Stimulated activated CD4-positive, alpha-beta T cell treated with anti-CD3 and anti-CD28 coated beads, TNF-alpha, amount 100 ng/mL, for 4 hours (primary cell): ENCODE results near the gene MEI1.

Experiments
- DNase-seq, 3 experiments: peaks; one replicate each; pipeline ENCODE4 v3.0.0-alpha.2; 2020; ENCODE audit warnings: low read depth in 3 of 3

The MEI1 gene

DNA sequence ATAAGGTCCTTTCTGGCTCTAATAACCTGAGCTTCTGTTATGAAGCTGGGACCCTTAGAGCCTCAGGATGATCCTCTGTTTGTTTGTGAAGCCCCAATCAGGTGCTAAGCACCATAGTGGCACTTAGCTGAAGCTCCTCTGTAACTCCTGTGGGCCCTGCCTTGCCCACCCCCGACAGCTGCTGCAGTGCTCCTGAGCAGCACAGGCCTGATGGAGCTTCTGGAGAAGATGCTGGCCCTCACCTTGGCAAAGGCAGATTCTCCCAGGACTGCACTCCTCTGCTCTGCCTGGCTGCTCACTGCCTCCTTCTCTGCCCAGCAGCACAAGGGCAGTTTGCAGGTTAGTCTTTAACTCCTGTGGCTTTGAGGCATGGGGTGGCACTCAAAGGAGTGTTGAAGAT is 82.2 kb downstream of the MEI1 start:
- no peak for DNase-seq

DNA sequence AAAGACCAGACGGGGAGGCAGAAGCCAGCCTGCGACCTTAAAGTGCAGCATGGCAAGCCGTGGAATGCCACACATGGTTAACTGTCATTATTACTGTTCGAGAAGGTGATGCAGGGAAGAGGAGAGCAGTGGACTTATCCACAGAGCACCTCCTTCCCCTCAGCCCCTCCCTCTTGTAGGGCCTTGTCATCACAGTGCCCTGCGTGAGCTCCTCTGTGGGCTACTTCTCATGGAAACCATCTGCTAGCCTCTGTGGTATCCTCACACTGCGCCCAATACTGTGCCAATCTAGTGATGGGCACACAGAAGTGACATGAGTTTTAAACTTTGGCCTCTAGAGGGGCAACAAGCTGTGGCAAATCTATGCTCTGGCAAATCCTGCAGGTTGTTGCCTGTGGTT is 83.0 kb downstream of the MEI1 start:
- DNase-seq: no peak

DNA sequence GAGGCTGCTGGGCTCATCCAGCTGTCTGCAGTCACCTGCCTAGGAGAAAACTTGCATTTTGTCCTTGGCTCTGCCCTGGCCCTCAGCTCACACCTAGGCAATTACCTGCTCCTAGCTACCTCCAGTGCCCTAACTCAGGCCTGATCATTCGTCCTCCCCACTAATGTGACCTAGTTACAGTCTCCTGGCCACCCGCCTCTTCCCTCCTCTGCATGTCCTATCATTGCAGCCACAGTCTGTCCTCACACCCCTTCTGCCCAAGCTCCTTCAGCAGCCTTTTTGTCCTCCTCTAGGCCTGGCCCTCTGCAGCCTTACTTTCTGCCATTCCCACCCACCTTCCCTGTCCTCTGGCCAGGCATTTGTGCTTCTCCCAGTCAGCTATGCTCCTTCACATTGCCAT is 83.4 kb downstream of the MEI1 start:
- no peak for DNase-seq

DNA sequence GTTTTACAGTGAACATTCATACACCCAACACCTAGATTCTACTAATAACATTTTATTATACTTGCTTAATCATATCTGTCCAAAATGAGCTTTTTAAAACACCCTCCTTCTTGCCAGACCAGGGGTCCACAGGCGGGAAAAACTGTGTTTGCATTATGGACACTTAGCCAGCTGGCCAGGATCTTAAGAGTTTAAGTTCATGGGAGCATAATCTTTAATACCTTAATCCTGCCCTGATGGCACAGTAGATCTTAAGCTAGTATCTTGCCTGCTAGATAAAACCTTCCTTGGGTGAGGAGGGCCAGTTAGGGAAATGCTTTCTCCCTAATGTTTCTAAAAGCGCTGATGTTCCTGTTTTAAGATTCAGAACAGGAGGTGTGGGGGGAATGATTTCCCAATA is 88.0 kb downstream of the MEI1 start:
- DNase-seq: no peak

DNA sequence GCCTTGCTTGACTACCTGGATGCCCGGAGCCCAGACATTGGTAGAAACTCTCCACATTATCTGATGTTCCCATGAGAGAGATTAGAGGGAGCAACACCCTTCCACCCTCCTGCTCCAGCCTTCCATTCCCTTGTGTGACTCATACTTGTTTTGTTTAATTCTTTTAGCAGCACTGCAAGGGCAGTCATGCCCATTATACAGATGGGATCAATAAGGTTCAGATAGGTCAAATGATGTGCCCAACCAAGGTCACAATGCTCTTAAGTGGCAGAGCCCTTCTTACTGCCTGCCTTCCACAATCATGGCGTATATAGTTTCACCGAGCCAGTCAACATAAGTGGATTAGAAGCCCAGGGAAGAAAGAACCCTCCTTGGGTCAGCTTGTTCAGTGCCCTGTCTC is 94.6 kb downstream of the MEI1 start:
- DNase-seq: no peak

DNA sequence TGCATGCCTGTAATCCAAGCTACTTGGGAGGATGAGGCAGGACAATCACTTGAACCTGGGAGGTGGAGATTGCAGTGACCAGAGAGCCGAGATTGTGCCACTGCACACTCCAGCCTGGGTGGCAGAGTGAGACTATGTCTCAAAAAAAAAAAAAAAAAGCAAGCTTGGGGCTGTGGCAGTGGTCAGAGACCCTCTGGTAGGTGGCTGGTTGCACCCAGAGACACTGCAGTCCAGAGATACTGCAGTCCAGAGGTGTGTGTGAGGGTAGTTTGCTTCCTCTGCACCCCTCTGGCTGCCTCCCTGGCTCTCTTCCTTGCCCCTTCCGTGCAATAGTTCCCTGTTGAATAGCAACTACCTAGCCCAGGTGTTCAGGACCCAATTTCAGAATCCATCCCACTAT is 99.4 kb downstream of the MEI1 start:
- DNase-seq: no peak

DNA sequence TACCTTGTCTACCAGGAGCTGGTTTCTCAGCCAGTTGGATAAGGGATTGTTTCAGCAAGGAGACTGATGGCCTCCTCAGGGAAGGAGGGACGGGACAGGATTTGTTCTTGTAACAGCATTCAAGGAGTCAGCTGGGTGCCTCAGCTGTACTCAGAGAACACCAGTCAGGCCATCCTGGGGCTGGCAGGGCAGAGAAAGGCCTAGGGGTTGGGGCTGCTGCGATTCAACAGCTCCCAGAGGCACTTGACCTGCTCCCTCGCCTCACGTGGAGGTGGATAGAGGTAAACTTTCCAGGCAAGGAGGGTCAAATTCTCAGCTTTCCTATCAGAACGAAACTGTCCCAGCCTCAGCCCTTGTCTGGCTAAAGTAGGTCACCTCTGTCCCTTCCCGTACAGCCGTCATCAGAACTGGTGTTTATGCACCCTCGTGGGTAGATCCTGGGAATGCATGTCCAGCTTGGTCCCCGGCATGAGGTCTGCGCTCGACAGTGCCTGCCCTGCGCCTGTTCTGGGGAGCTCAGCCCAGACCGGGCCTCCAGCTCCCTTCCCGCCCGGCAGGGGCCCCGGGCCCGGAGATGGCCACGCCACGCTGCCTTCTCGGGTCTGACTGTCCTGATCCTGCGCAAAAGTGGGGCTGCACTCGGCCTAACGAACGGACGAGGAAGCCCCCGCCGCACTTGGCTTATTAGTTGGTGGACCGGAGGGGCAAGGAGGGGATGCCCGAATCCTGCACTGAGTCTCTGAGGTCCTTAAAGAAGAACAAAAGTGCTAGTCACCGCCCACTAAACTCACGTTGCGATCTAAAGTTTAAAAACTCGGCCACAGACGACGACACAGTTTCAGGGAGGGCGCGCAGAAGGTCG is 100.4 kb downstream of the MEI1 start:
- DNase-seq: no peak

DNA sequence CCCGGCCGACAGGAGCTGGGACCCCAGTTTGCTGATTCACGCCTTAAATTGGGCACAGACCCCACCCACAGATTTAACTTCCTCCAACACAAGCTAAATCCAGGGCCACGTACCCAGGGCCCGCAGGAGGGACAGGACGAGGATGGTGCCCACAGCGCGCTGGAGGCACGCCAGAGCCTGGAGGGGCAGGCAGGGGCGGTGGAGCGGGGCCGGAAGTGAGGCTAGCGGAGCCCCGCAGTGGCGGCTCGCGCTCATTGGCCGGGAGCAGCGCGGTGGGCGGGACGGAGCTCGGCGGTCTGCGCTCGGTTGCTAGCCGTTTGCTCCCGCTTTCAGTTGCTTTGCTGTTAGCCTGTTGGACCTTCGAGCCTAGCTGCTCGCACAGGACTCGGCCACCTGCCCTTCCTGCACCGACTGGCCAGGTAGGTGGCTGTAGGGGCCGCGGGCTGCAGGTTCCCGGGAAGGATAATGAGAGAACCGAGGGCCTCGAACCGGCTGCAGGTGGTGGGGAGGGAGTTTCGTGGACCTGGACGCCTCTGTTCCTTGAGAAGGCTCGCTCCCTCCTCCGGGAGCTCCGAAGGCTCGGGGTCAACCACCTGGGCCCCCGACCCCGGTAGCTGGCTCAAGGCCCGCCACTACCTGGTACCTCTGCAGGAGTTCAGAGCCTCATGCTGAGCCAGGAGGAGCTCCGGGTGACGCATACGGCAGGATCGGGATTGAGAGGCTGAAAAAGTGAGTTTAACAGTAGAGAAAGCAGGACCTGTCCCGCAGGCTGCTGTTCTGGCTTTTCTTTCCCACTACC is 101.2 kb downstream of the MEI1 start, which contains the start of gene CCDC134:
CCDC134 (plus strand) TSS at position 332 of the 799 bp plus-strand sequence. CDS start 8,212 bp downstream, outside the sequence.
- DNase-seq: peak; percentile 77 to 79 (median 77)

DNA sequence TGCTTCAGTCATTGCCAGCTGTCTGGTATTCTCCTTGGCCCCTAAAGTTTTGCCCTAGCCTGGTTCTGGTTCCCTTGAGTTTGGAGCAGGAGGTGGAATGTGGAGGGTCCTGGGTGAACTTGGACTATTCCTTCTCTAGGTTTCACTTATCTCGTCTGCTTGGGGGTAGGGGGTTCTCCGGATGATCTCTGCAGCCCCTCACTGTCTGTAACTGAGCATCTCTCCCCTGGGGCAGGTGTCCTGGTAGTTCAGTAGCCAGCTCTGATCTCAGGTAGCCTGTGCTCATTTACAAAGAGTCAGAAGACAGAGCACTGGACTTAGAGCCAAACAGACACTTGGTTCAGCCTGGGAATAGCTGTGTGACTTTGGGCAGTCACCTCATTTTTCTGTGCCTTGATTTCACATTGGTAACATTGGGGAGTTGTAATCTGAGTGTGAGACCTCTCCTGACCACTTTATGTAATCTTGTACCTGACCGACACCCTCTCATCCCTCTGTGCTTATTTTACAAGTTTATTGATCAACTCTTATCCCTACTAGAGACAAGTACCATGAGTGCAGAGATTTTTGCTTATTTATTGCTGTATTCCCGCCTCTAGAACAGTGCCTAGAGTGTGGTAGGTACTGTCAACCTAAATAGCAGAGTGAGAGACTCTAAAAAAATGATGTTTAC is 102.0 kb downstream of the MEI1 start:
- DNase-seq: no peak

DNA sequence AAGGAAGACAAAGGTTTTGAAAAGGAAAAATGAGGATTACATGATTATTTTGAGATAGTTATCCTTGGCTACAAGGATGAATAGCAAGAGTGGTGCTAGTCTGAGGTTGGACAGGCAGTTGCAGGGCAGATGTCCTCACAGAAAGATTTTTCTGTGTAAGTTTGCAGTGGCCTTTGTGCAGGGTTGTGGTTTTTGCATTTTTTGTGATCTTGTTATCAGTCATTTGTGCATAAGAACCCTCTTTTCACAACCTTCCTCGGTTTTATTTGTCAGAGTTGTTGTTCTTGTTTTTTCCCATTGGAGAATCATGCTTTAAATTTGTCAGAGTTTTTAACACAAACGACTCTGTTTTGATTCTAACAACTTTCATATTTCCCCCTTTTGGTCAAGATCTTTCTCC is 102.6 kb downstream of the MEI1 start:
- DNase-seq: no peak

DNA sequence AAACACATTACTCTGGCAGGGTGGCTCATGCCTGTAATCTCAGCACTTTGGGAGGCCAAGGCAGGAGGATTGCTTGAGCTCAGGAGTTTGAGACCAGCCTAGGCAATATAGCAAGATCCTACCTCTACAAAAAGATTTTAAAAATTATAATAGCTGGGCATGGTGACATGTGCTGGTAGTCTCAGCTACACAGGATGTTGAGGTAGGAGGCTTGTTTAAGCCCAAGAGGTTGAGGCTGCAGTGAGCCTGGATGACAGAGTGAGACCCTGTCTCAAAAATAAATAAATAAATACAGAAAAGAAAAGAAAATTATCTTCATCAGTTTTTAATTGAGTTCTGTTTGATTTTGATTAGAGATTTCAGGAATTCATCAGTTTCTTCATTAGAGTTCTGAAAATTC is 106.3 kb downstream of the MEI1 start:
- no peak for DNase-seq

DNA sequence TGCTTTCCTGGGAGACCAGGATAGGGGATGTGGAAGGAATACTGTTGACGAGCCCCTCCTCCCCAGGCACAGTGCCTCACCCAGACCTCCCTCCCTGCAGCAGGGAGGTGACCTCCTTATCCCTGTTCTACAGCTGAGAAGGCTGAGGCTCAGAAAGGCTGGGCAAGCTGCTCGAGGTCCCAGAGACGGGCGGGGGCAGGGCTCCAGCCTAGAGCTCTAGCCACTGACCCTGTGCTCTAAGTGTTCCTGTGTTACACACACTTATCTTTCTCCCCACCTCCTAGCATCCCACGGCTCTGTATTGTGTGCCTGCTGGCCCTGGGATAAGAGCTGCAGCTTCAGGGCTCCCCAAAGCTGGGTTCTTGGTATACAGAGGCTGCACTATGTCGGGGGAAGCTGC is 109.1 kb downstream of the MEI1 start:
- DNase-seq: no peak

DNA sequence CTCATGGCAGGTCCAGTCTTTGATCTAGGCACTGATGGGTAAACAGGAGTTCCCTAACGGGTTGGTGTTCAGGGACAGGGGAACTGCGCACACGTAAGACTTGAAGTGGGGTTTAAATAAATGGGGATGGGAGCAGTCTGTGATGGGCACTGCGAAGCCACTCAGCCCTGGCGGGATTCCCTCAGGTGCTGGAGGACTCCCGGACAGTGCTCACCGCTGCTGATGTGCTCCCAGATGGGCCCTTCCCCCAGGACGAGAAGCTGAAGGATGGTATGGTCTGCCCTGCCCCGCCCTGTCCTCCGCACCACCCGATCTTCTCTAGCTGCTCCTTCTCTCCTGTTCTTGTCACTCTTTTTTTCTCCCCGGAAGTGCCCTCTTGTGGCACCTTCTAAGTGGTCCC is 110.7 kb downstream of the MEI1 start:
- DNase-seq: no peak

DNA sequence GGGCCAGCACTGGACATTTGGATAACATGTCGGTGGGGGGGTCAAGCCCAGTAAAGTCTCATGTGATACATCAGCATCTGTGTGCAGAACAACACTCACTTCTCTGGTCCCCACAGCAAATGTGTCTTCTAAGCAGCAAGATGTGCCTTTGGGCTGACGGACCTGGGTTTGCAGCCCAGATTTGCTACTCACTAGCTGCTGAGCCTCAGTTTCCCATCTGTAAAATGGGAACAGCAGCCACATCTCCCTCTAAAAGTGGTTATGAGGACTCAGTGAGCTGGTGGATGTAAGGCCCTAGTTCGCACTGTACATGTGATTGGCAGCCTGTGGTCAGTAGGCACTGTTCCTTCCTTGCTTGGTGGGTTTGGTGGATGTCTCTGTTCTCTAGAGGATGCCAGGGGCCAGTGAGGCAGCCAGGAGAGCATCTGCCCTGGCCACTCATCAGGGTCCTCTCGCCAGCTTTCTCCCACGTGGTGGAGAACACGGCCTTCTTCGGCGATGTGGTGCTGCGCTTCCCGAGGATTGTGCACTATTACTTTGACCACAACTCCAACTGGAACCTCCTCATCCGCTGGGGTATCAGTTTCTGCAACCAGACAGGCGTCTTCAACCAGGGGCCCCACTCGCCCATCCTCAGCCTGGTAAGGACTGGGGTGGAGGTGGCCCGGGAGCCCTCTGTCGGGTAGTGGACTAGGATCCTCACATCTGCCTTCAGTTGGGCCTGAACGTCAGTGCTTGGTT is 113.7 kb downstream of the MEI1 start:
- DNase-seq: no peak

DNA sequence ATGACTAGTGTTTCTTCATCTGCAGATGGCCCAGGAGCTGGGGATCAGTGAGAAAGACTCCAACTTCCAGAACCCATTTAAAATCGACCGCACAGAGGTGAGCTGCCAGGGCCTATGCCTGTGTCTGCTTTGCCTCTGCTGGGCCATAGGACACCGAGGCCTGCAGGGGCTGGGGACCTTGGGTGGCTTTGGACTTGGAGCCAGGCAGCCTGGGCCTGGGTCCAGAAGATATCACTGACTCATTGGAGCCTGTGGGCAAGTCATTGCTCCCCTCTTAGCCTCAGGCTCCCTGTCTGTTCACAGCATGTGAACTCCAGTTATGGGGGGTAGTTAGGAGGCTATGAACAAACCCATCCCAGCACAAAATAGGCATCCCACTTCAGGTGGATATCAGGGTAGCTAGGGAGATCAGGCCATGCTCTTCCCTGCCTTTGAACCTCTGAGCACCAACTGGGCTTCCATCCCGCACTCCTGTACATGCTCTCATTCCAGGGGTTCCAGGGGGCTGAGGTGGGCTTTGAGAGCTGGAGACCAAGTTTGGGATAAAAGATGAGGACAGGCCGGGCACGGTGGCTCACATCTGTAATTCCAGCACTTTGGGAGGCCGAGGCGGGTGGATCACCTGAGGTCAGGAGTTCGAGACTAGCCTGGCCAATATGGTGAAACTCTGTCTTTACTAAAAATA is 114.6 kb downstream of the MEI1 start:
- no peak for DNase-seq

DNA sequence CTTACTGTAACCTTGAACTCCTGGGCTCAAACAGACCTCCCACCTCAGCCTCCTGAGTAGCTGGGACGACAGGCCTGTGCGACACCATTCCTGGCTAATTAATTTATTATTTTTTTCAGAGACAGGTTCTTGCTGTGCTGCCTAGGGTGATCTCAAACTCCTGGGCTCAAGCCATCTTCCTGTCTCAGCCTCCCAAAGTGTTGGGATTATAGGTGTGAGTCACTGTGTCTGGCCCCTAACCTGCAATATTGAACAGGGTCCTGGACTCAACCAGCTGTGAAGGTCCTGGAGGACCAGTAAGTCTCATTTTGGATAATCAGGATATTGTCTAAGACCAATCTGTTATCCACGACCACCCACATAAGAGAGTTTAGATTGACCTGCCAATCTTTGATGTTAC is 116.4 kb downstream of the MEI1 start:
- DNase-seq: no peak

DNA sequence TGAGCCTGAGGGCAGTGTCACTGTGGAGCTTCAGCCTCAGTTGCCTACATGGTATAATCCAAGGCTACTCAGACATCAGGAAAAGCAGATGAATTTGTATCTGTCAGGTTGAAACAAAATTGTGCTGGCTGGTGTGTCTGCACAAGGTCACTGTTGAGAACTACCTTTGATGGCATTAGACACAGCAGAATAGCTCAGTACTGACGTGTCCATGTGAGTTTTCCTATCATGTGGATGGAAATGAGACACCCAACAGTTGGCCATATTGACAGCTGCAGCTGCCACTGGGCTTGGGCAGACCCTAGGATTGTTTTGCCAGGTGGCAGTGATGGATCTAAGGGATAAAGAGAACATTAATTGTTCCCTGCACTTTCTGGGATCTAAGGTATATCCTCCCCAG is 116.9 kb downstream of the MEI1 start:
- DNase-seq: no peak

DNA sequence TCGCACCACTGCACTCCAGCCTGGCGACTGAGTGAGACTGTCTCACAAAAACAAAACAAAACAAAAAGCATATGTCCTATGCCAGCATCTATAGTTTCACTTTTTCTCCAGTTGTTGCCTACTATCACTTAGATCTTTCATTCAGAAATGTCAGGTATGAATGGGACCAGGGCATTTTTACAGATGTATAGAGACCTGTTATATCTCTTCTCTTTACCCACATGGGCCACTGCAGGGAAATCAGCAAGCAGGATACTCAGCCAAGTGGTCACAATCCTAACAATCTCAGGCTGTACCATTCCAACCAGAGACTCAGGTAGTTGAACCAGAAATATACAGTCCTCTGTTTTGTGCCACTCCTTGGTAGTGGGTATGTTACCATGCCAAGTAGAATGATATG is 117.6 kb downstream of the MEI1 start:
- no peak for DNase-seq

DNA sequence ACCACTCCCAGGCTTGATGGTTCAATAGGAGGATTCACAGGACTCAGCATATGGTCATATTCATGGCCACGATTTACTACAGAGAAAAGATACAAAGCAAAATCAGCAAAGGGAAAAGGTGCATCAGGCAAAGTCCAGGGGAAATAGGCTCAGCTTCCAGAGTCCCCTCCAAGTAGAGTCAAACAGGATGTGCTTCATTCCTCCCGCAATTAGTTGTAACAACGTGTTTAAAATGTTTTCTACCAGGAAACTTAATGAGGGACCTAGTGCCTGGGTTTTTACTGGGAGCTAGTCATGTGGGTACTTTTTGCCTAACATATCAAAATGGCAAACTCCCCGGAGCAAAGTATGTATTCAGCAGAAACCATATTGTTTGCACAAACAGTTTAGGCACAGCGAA is 118.7 kb downstream of the MEI1 start:
- no peak for DNase-seq

DNA sequence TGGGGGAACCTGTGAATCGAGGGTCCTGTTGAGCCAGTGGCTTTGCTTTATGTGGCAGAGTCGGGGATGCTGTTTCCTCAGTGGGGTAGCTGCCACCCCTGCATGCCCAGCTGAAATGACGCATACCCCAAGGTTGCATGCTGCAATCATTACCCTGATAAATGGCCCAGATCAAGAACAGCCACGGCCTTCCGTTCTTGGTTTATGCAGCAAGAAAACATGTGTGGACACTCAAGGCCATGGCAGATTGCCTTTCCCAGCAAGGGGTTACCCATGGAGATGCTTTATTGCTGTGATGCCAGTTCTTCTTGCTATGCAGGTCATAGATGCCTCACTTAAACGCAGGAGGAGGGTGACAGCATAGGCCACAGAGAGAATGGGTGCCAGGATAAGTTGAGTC is 119.3 kb downstream of the MEI1 start:
- no peak for DNase-seq

DNA sequence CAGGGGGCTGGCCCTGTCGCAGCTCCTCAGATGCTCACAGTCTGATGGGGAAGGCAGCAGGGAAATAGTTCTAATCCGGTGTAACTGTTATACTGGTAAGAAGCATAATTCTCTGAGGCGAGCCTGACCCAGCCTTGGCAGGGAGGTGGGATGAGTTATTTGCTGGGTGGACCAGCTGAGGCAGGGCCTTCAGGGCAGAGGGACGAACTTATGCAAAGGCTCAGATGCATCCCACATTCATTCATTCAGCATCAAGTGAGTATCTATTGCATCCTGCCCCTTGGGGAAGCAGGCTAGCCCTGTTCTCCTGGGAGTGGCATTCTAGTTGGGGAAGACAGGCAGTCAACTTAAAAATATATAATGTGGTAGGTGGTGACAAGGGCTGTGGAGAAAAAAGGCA is 120.0 kb downstream of the MEI1 start:
- DNase-seq: no peak
